K562 (cell line): ENCODE data around the gene PMP22. TPM values are rescaled to one million over a fixed set of nuclear protein-coding genes. Genes with fewer than 3 reads are reported as not detected.
A peak's percentile ranks its signal among the peaks of the same experiment; 100 is the strongest.

Experiments used
- ATAC-seq: fragments of 200-7000 bp; cut with Tn5 transposase; 3 replicates; pipeline ENCODE4 v1.9.1; 2020; ENCODE audit warnings: moderate library complexity
- BruUV-seq: library from RNA; stranded (reverse); fragments of 400-500 nt; replicated peaks from 2 replicates; lab custom pipeline; 2021; lab: Mats Ljungman, UMichigan
- CTCF ChIA-PET: fragments of 300-600 bp; formaldehyde crosslinking; extraction: SDS; loops from one replicate; lab custom pipeline; 2021; ENCODE audit warnings: low intra/inter-chr PET ratio; lab: Yijun Ruan, JAX
- POLR2A ChIA-PET: fragments of 300-600, 350-650 bp; sonication (Branson Sonifier 250); formaldehyde crosslinking; extraction: SDS; loops from one replicate; lab custom pipeline; 2021; ENCODE audit warnings: antibody characterized with exemption, inconsistent platforms; lab: Yijun Ruan, JAX
- DNase-seq, 4 experiments: peaks; one replicate each; pipeline versions ENCODE4 v3.0.0 to v3.0.0-alpha.2; 2011 to 2018; ENCODE audit warnings: low spot score in 3 of 4, mixed read lengths in 3 of 4; ENCODE audit errors: extremely low read depth in 1 of 4
- FAIRE-seq: peaks from 2 replicates; lab custom pipeline; 2011; peaks lifted over from hg19 to GRCh38; lab: Jason Lieb, UNC
- H2AFZ ChIP-seq: 2 replicates; pipeline ENCODE4 v1.6.0; 2011; ENCODE audit warnings: low read depth, low read length, control low read depth, inconsistent platforms
- H3K27ac ChIP-seq: fragments of 200-600 bp; 3 replicates; pipeline ENCODE4 v1.8.0; 2011; ENCODE audit warnings: low read depth, mild to moderate bottlenecking, control low read depth, inconsistent platforms, low read length, moderate library complexity, mixed read lengths; ENCODE audit errors: extremely low read depth
- H3K27me3 ChIP-seq, 2 experiments: fragments of 300-600 bp in 1 of 2; 2 replicates in 1 of 2; 3 replicates in 1 of 2; pipeline versions ENCODE4 v1.6.0 to v1.8.0; 2011; ENCODE audit warnings: inconsistent platforms in 2 of 2, low read length in 2 of 2, mild to moderate bottlenecking in 1 of 2, mixed read lengths in 1 of 2, moderate library complexity in 1 of 2; ENCODE audit not compliant: control insufficient read depth in 2 of 2, insufficient read depth in 2 of 2
- H3K36me3 ChIP-seq: fragments of 300-600 bp; 3 replicates; pipeline ENCODE4 v1.8.0; 2011; ENCODE audit warnings: mild to moderate bottlenecking, low read length, inconsistent platforms; ENCODE audit not compliant: control insufficient read depth, insufficient read depth
- H3K4me1 ChIP-seq, 2 experiments: fragments of 200-600 bp in 1 of 2; replicated peaks in 1 of 2; 2 replicates in 1 of 2; 3 replicates in 1 of 2; pipeline versions ENCODE4 v1.5.1 to v1.8.0; 2011; ENCODE audit warnings: inconsistent platforms in 2 of 2, low read length in 2 of 2, mild to moderate bottlenecking in 1 of 2, mixed read lengths in 1 of 2, moderate library complexity in 1 of 2; ENCODE audit not compliant: control insufficient read depth in 2 of 2, insufficient read depth in 2 of 2
- H3K4me2 ChIP-seq: 2 replicates; pipeline ENCODE4 v1.6.1; 2011; ENCODE audit warnings: low read length, control low read depth, inconsistent platforms, mixed read lengths; ENCODE audit not compliant: insufficient read depth
- H3K4me3 ChIP-seq: fragments of 200-600 bp; sonication (generic), shearing (Covaris generic); 2 replicates; pipeline ENCODE4 v1.5.1; 2016; ENCODE audit warnings: control low read depth, inconsistent platforms
- H3K79me2 ChIP-seq: fragments of 200-600 bp; 3 replicates; pipeline ENCODE4 v1.8.0; 2011; ENCODE audit warnings: low read length, inconsistent platforms; ENCODE audit not compliant: control insufficient read depth, insufficient read depth
- H3K9ac ChIP-seq, 2 experiments: 2 replicates each; pipeline versions ENCODE4 v1.6.0 to v1.6.1; 2011; ENCODE audit warnings: low read depth in 2 of 2, low read length in 2 of 2, control low read depth in 1 of 2, inconsistent platforms in 1 of 2, mild to moderate bottlenecking in 1 of 2, mixed read lengths in 1 of 2; ENCODE audit not compliant: insufficient read depth in 1 of 2
- H3K9me1 ChIP-seq: one replicate; pipeline ENCODE4 v1.6.0; 2011; ENCODE audit warnings: inconsistent platforms, mild to moderate bottlenecking, low read length, moderate library complexity; ENCODE audit not compliant: control insufficient read depth, insufficient read depth
- H3K9me3 ChIP-seq: replicated peaks from 2 replicates; pipeline ENCODE4 v1.5.1; 2011; ENCODE audit warnings: low read depth, low read length, inconsistent platforms; ENCODE audit not compliant: control insufficient read depth, insufficient read depth
- H4K20me1 ChIP-seq: replicated peaks from 2 replicates; pipeline ENCODE4 v1.6.1; 2011; ENCODE audit warnings: low read length, inconsistent platforms, mixed read lengths; ENCODE audit not compliant: control insufficient read depth, insufficient read depth
- ATF4 ChIP-seq: fragments of 450-650 bp; formaldehyde crosslinking; IDR thresholded peaks from 2 replicates; pipeline ENCODE4 v1.4.0; 2022; ENCODE audit warnings: mild to moderate bottlenecking, moderate library complexity
- CSDE1 ChIP-seq, 2 experiments: fragments of 450-650 bp; IDR thresholded peaks; 2 replicates each; pipeline ENCODE4 v1.6.1; 2016; ENCODE audit warnings: mild to moderate bottlenecking in 1 of 2
- E2F6 ChIP-seq, 2 experiments: IDR thresholded peaks; 2 replicates each; pipeline ENCODE4 v1.6.1; 2011; ENCODE audit warnings: borderline replicate concordance in 1 of 2, control low read depth in 1 of 2, low read depth in 1 of 2, low read length in 1 of 2, mild to moderate bottlenecking in 1 of 2, mixed read lengths in 1 of 2, moderate library complexity in 1 of 2; ENCODE audit not compliant: insufficient read depth in 1 of 2, insufficient read length in 1 of 2, poor library complexity in 1 of 2, severe bottlenecking in 1 of 2; ENCODE audit errors: extremely low read depth in 1 of 2
- ELF2 ChIP-seq: fragments of 250-450 bp; sonication (Bioruptor Pico); IDR thresholded peaks from 2 replicates; pipeline ENCODE4 v1.5.0; 2021; ENCODE audit warnings: mild to moderate bottlenecking
- EZH2 ChIP-seq: IDR thresholded peaks from 2 replicates; pipeline ENCODE4 v1.6.1; 2012; ENCODE audit warnings: low read depth, mild to moderate bottlenecking, inconsistent platforms, low read length, borderline replicate concordance
- KHSRP ChIP-seq: fragments of 450-650 bp; IDR thresholded peaks from 2 replicates; pipeline ENCODE4 v1.6.1; 2017
- MTA1 ChIP-seq: fragments of 450-650 bp; IDR thresholded peaks from 2 replicates; pipeline ENCODE4 v1.6.1; 2017; ENCODE audit warnings: borderline replicate concordance
- MTA3 ChIP-seq: fragments of 450-650 bp; formaldehyde crosslinking; IDR thresholded peaks from 2 replicates; pipeline ENCODE4 v1.6.1; 2017; ENCODE audit warnings: mild to moderate bottlenecking, borderline replicate concordance
- NCOA1 ChIP-seq: fragments of 450-650 bp; IDR thresholded peaks from 2 replicates; pipeline ENCODE4 v1.6.1; 2016; ENCODE audit warnings: low read depth
- NR4A1 ChIP-seq, 2 experiments: fragments of 250-450 bp in 1 of 2; fragments of 450-650 bp in 1 of 2; sonication (Bioruptor Pico) in 1 of 2; IDR thresholded peaks; 2 replicates each; pipeline versions ENCODE4 v1.4.0 to v1.6.1; 2016 to 2020; ENCODE audit warnings: mild to moderate bottlenecking in 2 of 2, missing compliant biosample characterization in 1 of 2, missing genetic modification characterization in 1 of 2, moderate library complexity in 1 of 2
- RFX1 ChIP-seq: fragments of 450-650 bp; IDR thresholded peaks from 2 replicates; pipeline ENCODE4 v1.6.1; 2016; ENCODE audit warnings: mild to moderate bottlenecking, moderate library complexity
- RNF2 ChIP-seq: sonication (generic); IDR thresholded peaks from 2 replicates; pipeline ENCODE4 v1.6.1; 2016
- SPI1 ChIP-seq: IDR thresholded peaks from 2 replicates; pipeline ENCODE4 v1.6.1; 2011; ENCODE audit warnings: low read depth, low read length, control low read depth, borderline replicate concordance
- YBX1 ChIP-seq: fragments of 450-650 bp; IDR thresholded peaks from 2 replicates; pipeline ENCODE4 v1.7.1; 2016; ENCODE audit warnings: mild to moderate bottlenecking
- ZEB2 ChIP-seq: fragments of 450-650 bp; IDR thresholded peaks from 2 replicates; pipeline ENCODE4 v1.6.1; 2016
- ZNF384 ChIP-seq: IDR thresholded peaks from 2 replicates; pipeline ENCODE4 v1.6.1; 2012; ENCODE audit warnings: low read depth, low read length, improper control_type of control experiment
- ZNF408 ChIP-seq: fragments of 250-450 bp; sonication (Bioruptor Pico); IDR thresholded peaks from 2 replicates; pipeline ENCODE4 v1.4.0; 2020; ENCODE audit warnings: low read depth, mild to moderate bottlenecking, moderate library complexity
- WGBS: fragments of 100-300 bp; shearing (Covaris generic); methylation state at CpG from one replicate; pipeline ENCODE4 v1.1.6; 2016; ENCODE audit warnings: low coverage, mixed read lengths; ENCODE audit not compliant: insufficient coverage; ENCODE audit errors: missing lambda C conversion rate; 5-methylcytosine and 5-hydroxymethylcytosine counted together
- in situ Hi-C: fragments of 300-500 bp; cut with MboI; formaldehyde crosslinking; loops from 4 replicates; pipeline ENCODE4 v1.15.0; 2018; ENCODE audit warnings: inconsistent platforms, mixed read lengths
- intact Hi-C: fragments of 100-400 bp; cut with micrococcal nuclease; formaldehyde crosslinking; loops from 2 replicates; pipeline ENCODE4 v1.14.2; 2022
- polyA plus RNA-seq, 8 experiments: library from polyadenylated mRNA; depleted of rRNA in 4 of 8; stranded (reverse) in 5 of 8; unstranded in 3 of 8; fragments of >200 nt; fragmentation: Nextera tagmentation in 2 of 8; fragmentation: Illumina TruSeq in 1 of 8; extraction: Ambion mirVana in 2 of 8; extraction: Trizol in 1 of 8; gene quantifications; 2 replicates each; pipeline versions ENCODE4 v1.2.1 to v1.2.3, GENCODE V29; 2011 to 2014; ENCODE audit warnings: inconsistent platforms in 1 of 8, missing spikeins in 1 of 8
- total RNA-seq, 7 experiments: library from RNA; depleted of rRNA in 6 of 7; stranded (reverse); fragments of >200 nt in 6 of 7; fragmentation: Illumina TruSeq in 2 of 7; extraction: Trizol in 2 of 7; gene quantifications; 2 replicates each; pipeline versions ENCODE4 v1.2.1 to v1.2.3, GENCODE V29; 2011 to 2021; ENCODE audit warnings: low replicate concordance in 1 of 7

Gene PMP22
- total and polyA plus RNA-seq, 9 of the 15 experiments (the other 6 are each of a cell fraction or from before 2014, with no cell fraction given), result 12.6 to 62.3 (median 25.8) TPM

- DNase-seq, result no peak
- H4K20me1 ChIP-seq, result no peaks in the 10 kb centered on the region
- no peaks in the 10 kb centered on the region for H3K9me3 ChIP-seq
- no peak overlapping the region for H3K4me2 ChIP-seq
- no peak for FAIRE-seq
- no peak overlapping the region for H3K9ac ChIP-seq
- H3K79me2 ChIP-seq, result no peaks in the 10 kb centered on the region
- peaks cover 5 to 26% of the 10 kb centered on the region in 2 experiments; a peak in 4 of 5 replicates for H3K4me1 ChIP-seq
- 59% methylated on average over 7 of the region's 8 CpGs for WGBS
- H3K9me1 ChIP-seq, result no peaks in the 10 kb centered on the region
- CTCF ChIA-PET, result no interaction called here
- BruUV-seq, result no TSS peak
- no peaks in the 10 kb centered on the region; a peak in 1 of 5 replicates for H3K27me3 ChIP-seq
- no peak overlapping the region for H3K27ac ChIP-seq
- POLR2A ChIA-PET, result interaction anchor here (0.6 kb wide), 1 partner anchor 68 kb away, joined by 3 read pairs; no protein-coding TSS in a partner anchor
- ATAC-seq, result no peak
- 0 out of 2 replicates have a peak overlapping the region, but pooled peaks have one; percentile 9 for H2AFZ ChIP-seq
- TF ChIP-seq SPI1, result no peak
- no peak for TF ChIP-seq EZH2
- no peak for TF ChIP-seq MTA1
- TF ChIP-seq ELF2, result no peak
- TF ChIP-seq KHSRP, result no peak
- no peak for TF ChIP-seq MTA3
- no peak for TF ChIP-seq RFX1
- no peak for TF ChIP-seq ZNF408 (CRISPR knock-in tag)
- TF ChIP-seq NR4A1 (CRISPR knock-in tag; IDR thresholded peaks at IDR 0.05), result no peak
- TF ChIP-seq NR4A1 (tag; IDR thresholded peaks at IDR 0.05), result no peak
- no peak for TF ChIP-seq CSDE1 (IDR thresholded peaks at IDR 0.05)
- TF ChIP-seq ATF4, result no peak
- TF ChIP-seq YBX1, result no peak
- TF ChIP-seq ZEB2, result no peak
- no peak for TF ChIP-seq NCOA1
- no peak for TF ChIP-seq E2F6 (IDR thresholded peaks at IDR 0.05; ENCODE audit: borderline replicate concordance in 1 of 2, extremely low read depth in 1 of 2, insufficient read depth in 1 of 2, insufficient read length in 1 of 2, low read depth in 1 of 2, low read length in 1 of 2, poor library complexity in 1 of 2, severe bottlenecking in 1 of 2)
- no peak for TF ChIP-seq RNF2
- no peak for TF ChIP-seq ZNF384
- in situ Hi-C loops, result no loop called here
- H3K36me3 ChIP-seq, result no peaks in the 10 kb centered on the region
- intact Hi-C loops, result no loop called here
- no peak overlapping the region for H3K4me3 ChIP-seq
These were observed 83.8 kb downstream of the PMP22 start for GRCh38 chr17:15181333-15181732.
